H1 (cell line): ENCODE data around the gene CDC14B. TPM values are rescaled to one million over a fixed set of nuclear protein-coding genes. Genes with fewer than 3 reads are reported as not detected.

Source experiments
- CTCF ChIA-PET: fragments of 300-600 bp; sonication (Branson Sonifier 250); formaldehyde crosslinking; loops from one replicate; lab custom pipeline; 2021; ENCODE audit not compliant: partially characterized antibody; lab: Charles Lee
- POLR2A ChIA-PET: fragments of 300-600 bp; sonication (Branson Sonifier 250); formaldehyde crosslinking; loops from one replicate; lab custom pipeline; 2021; ENCODE audit warnings: inconsistent platforms; ENCODE audit not compliant: partially characterized antibody; lab: Charles Lee
- DNase-seq, 2 experiments: peaks; one replicate each; pipeline versions ENCODE4 v3.0.0 to v3.0.0-alpha.2; 2010 to 2022; ENCODE audit warnings: low spot score in 2 of 2, low read depth in 1 of 2, mixed read lengths in 1 of 2
- FAIRE-seq: peaks from 2 replicates; lab custom pipeline; 2011; peaks lifted over from hg19 to GRCh38; lab: Jason Lieb, UNC
- H2AFZ ChIP-seq: 2 replicates; pipeline ENCODE4 v1.8.1; 2012; ENCODE audit warnings: low read length, inconsistent platforms
- H2AK5ac ChIP-seq: 2 replicates; pipeline ENCODE4 v1.6.1; 2013; ENCODE audit warnings: low read depth, low read length
- H2BK120ac ChIP-seq: replicated peaks from 2 replicates; pipeline ENCODE3; 2013; ENCODE audit warnings: low read depth, low read length, inconsistent platforms
- H2BK12ac ChIP-seq: 2 replicates; pipeline ENCODE4 v1.6.1; 2013; ENCODE audit warnings: low read depth, low read length
- H2BK15ac ChIP-seq: 2 replicates; pipeline ENCODE4 v1.6.1; 2013; ENCODE audit warnings: low read length
- H2BK20ac ChIP-seq: 2 replicates; pipeline ENCODE4 v1.6.1; 2013; ENCODE audit warnings: low read length
- H2BK5ac ChIP-seq: 2 replicates; pipeline ENCODE4 v1.6.1; 2013; ENCODE audit warnings: low read depth, low read length
- H3K14ac ChIP-seq: 2 replicates; pipeline ENCODE4 v1.6.1; 2013; ENCODE audit warnings: inconsistent platforms; ENCODE audit not compliant: insufficient read length
- H3K18ac ChIP-seq: 2 replicates; pipeline ENCODE4 v1.6.1; 2013; ENCODE audit warnings: low read length; ENCODE audit errors: extremely low read depth
- H3K23ac ChIP-seq: 2 replicates; pipeline ENCODE4 v1.6.1; 2013; ENCODE audit warnings: inconsistent platforms; ENCODE audit not compliant: insufficient read length
- H3K23me2 ChIP-seq: 2 replicates; pipeline ENCODE4 v1.6.1; 2013; ENCODE audit warnings: low read depth, low read length
- H3K27ac ChIP-seq: 2 replicates; pipeline ENCODE4 v1.6.1; 2011; ENCODE audit warnings: low read depth, low read length, inconsistent platforms
- H3K27me3 ChIP-seq, 4 experiments: replicated peaks in 1 of 4; 1 replicate in 1 of 4; 2 replicates in 3 of 4; pipeline versions ENCODE4 v1.6.1 to v1.8.1; 2011 to 2013; ENCODE audit warnings: low read length in 3 of 4, mild to moderate bottlenecking in 3 of 4, inconsistent platforms in 2 of 4, mixed read lengths in 2 of 4, moderate library complexity in 1 of 4; ENCODE audit not compliant: control insufficient read depth in 3 of 4, insufficient read depth in 3 of 4; ENCODE audit errors: extremely low read depth in 1 of 4
- H3K36me3 ChIP-seq, 4 experiments: 2 replicates each; pipeline versions ENCODE4 v1.6.1 to v1.8.1; 2011 to 2013; ENCODE audit warnings: mild to moderate bottlenecking in 4 of 4, low read length in 3 of 4, moderate library complexity in 2 of 4, control low read depth in 1 of 4, inconsistent platforms in 1 of 4; ENCODE audit not compliant: insufficient read depth in 4 of 4, control insufficient read depth in 2 of 4
- H3K4ac ChIP-seq: replicated peaks from 2 replicates; pipeline ENCODE3; 2013; ENCODE audit warnings: low read length, low read depth, mixed read lengths, inconsistent platforms; ENCODE audit not compliant: insufficient read length
- H3K4me1 ChIP-seq, 4 experiments: replicated peaks in 1 of 4; 1 replicate in 1 of 4; 2 replicates in 3 of 4; pipeline versions ENCODE4 v1.6.1 to v1.8.1; 2011 to 2013; ENCODE audit warnings: low read length in 3 of 4, inconsistent platforms in 2 of 4, mixed read lengths in 1 of 4; ENCODE audit not compliant: insufficient read depth in 4 of 4, control insufficient read depth in 3 of 4
- H3K4me2 ChIP-seq, 2 experiments: 2 replicates each; pipeline versions ENCODE4 v1.6.1 to v1.8.1; 2011 to 2013; ENCODE audit warnings: low read depth in 2 of 2, low read length in 2 of 2, control low read depth in 1 of 2, inconsistent platforms in 1 of 2, mild to moderate bottlenecking in 1 of 2; ENCODE audit not compliant: insufficient read depth in 1 of 2
- H3K4me3 ChIP-seq, 4 experiments: fragments of 200-600, 300-600 bp in 1 of 4; sonication (generic), shearing (Covaris generic), sonication (Bioruptor Twin) in 1 of 4; 2 replicates each; pipeline versions ENCODE4 v1.5.1 to v1.8.1; 2011 to 2016; ENCODE audit warnings: low read length in 4 of 4, low read depth in 3 of 4, control low read depth in 2 of 4, inconsistent platforms in 2 of 4, mild to moderate bottlenecking in 2 of 4, mixed read lengths in 1 of 4, moderate library complexity in 1 of 4; ENCODE audit not compliant: insufficient read depth in 2 of 4; ENCODE audit errors: extremely low read depth in 1 of 4
- H3K56ac ChIP-seq: replicated peaks from 2 replicates; pipeline ENCODE3; 2013; ENCODE audit warnings: low read depth, mild to moderate bottlenecking, mixed read lengths, low read length, inconsistent platforms; ENCODE audit not compliant: insufficient read length
- H3K79me1 ChIP-seq: 2 replicates; pipeline ENCODE4 v1.6.1; 2013; ENCODE audit warnings: low read depth, low read length, control low read depth
- H3K79me2 ChIP-seq, 2 experiments: 2 replicates each; pipeline versions ENCODE4 v1.6.1 to v1.8.1; 2012 to 2013; ENCODE audit warnings: low read length in 2 of 2, mild to moderate bottlenecking in 2 of 2, inconsistent platforms in 1 of 2; ENCODE audit not compliant: insufficient read depth in 2 of 2, control insufficient read depth in 1 of 2
- H3K9ac ChIP-seq, 4 experiments: replicated peaks in 1 of 4; 1 replicate in 1 of 4; 2 replicates in 3 of 4; pipeline versions ENCODE4 v1.6.1 to v1.8.1; 2011 to 2013; ENCODE audit warnings: low read depth in 3 of 4, low read length in 3 of 4, control low read depth in 2 of 4, mild to moderate bottlenecking in 2 of 4, moderate library complexity in 2 of 4, inconsistent platforms in 1 of 4; ENCODE audit errors: extremely low read depth in 1 of 4
- H3K9me3 ChIP-seq, 2 experiments: 2 replicates each; pipeline versions ENCODE4 v1.6.1 to v1.8.1; 2012 to 2013; ENCODE audit warnings: mild to moderate bottlenecking in 2 of 2, moderate library complexity in 2 of 2, control low read depth in 1 of 2, inconsistent platforms in 1 of 2, low read depth in 1 of 2, low read length in 1 of 2, mixed read lengths in 1 of 2; ENCODE audit not compliant: insufficient read depth in 2 of 2
- H4K20me1 ChIP-seq, 2 experiments: replicated peaks in 1 of 2; 2 replicates each; pipeline versions ENCODE3 to v1.8.1; 2011 to 2013; ENCODE audit warnings: inconsistent platforms in 2 of 2, low read length in 2 of 2, mild to moderate bottlenecking in 1 of 2; ENCODE audit not compliant: insufficient read depth in 2 of 2, control insufficient read depth in 1 of 2
- H4K5ac ChIP-seq: 2 replicates; pipeline ENCODE4 v1.6.1; 2013; ENCODE audit warnings: low read length, low read depth, mixed read lengths, inconsistent platforms; ENCODE audit not compliant: insufficient read length
- H4K8ac ChIP-seq: 2 replicates; pipeline ENCODE4 v1.8.0; 2013; ENCODE audit warnings: mild to moderate bottlenecking, moderate library complexity, low read length, inconsistent platforms; ENCODE audit not compliant: insufficient read depth; ENCODE audit errors: extremely low read depth
- H4K91ac ChIP-seq: replicated peaks from 2 replicates; pipeline ENCODE3; 2013; ENCODE audit warnings: low read length, mixed read lengths, inconsistent platforms; ENCODE audit not compliant: insufficient read length
- NRF1 ChIP-seq: IDR thresholded peaks from 2 replicates; pipeline ENCODE4 v1.6.1; 2011; ENCODE audit warnings: mild to moderate bottlenecking, low read depth, low read length, improper control_type of control experiment
- WGBS, 2 experiments: shearing (Covaris generic) in 1 of 2; methylation state at CpG; one replicate each; pipeline versions ENCODE4 v1.1.6 to v1.1.7; 2013 to 2015; ENCODE audit warnings: low lambda C conversion rate in 2 of 2, mixed read lengths in 2 of 2, inconsistent platforms in 1 of 2, low coverage in 1 of 2, missing lambda C conversion rate in 1 of 2; ENCODE audit not compliant: insufficient replicate concordance in 2 of 2, insufficient coverage in 1 of 2, insufficient read length in 1 of 2; ENCODE audit errors: extremely low coverage in 1 of 2, missing lambda C conversion rate in 1 of 2; 5-methylcytosine and 5-hydroxymethylcytosine counted together
- polyA plus RNA-seq, 7 experiments: library from polyadenylated mRNA; depleted of rRNA in 3 of 7; stranded (reverse) in 5 of 7; unstranded in 2 of 7; fragments of >200 nt in 5 of 7; fragments of 200-250 nt in 2 of 7; gene quantifications; 1 replicate in 5 of 7; 2 replicates in 1 of 7; 4 replicates in 1 of 7; pipeline versions ENCODE4 v1.2.1 to v1.2.3, GENCODE V29; 2011 to 2013; ENCODE audit warnings: missing spikeins in 2 of 7, mixed read lengths in 2 of 7
- total RNA-seq: library from RNA; stranded (reverse); fragmentation: NEBNext Ultra II Directional; extraction: Animal tissue kit (Norgen Biotek cat#: 25700); gene quantifications from 2 replicates; pipeline ENCODE4 v1.2.1, GENCODE V29; 2021

Gene CDC14B
- total and polyA plus RNA-seq, 2 of the 8 experiments (the other 6 are each of a cell fraction or from before 2014, with no cell fraction given), result 17.2 to 44.6 TPM

DNA sequence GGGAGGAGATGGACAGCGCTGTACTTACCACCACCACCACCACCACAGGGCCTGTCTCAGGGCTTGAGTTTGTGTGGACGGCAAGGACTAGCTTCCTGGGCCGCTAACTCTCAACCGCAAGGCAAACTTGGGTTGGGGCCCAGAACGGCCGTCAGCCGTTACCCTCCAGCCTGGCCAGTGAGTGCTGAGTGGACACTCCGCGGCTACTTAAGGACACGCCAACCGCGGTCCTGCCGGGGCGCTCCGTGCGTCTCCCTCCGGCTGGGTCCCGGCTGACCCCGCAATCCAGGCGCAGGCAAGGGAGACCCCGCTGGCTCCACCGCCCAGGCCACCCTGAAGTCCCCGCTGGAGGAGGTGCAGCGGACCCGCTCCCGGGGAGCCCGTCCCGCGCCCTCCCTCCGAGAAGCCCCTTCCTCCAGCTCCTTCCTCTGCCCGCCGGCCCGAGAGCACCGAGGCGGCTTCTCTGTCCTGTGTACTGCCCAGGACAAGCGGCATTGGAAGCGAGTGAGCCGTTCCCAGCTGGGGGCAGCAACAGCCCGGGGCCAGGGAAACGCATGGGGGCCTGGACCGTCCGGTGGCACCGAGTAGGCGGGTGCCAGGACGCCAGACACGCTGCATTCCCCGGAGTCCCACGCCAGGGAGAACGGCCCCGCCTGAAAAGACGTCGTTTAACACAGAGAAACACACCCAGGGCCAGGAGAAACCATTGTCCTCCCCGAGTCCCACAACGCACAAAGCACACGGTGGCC is 123.1 kb downstream of the CDC14B start:
- POLR2A ChIA-PET, result no interaction called here
- H3K4me1 ChIP-seq, result peaks cover 0 to 8% (median 0%) of the 10 kb centered on the region in 4 experiments; a peak in 2 of 7 replicates
- DNase-seq, result no peak

More for the DNA sequence above, 123.1 kb downstream of the CDC14B start:
- Histone ChIP-seq H3K79me1 (no peaks in the 10 kb centered on the region; the same call in 1 of the 2 replicates), H3K9me3 (no peaks in the 10 kb centered on the region), H4K5ac (no peak overlapping the region), H3K9ac (no peak overlapping the region), H3K23me2 (no peaks in the 10 kb centered on the region), H4K20me1 (no peaks in the 10 kb centered on the region), H2BK12ac (no peak overlapping the region), H3K4ac (no peak overlapping the region), H3K14ac (no peak overlapping the region), H2BK15ac (no peak overlapping the region), H3K23ac (no peak overlapping the region), H2BK120ac (no peak overlapping the region), H3K27ac (no peak overlapping the region), H2AFZ (no peak overlapping the region), H3K36me3 (peaks cover 0 to 2% (median 0%) of the 10 kb centered on the region in 4 experiments; a peak in 2 of 8 replicates), H4K91ac (no peak overlapping the region), H2BK20ac (no peak overlapping the region), H3K4me2 (no peak overlapping the region), H3K4me3 (no peak overlapping the region)
- WGBS, 2 experiments, result 94% methylated on average over 32 of the region's 55 CpGs; no CpG with 5 or more reads in 1 of the 2 experiments
- CTCF ChIA-PET, result interaction anchor here (1.0 to 1.6 kb wide), 3 partner anchors 12 to 169 kb away, joined by 3 to 5 read pairs (median 3); no protein-coding TSS in a partner anchor
- no peak for FAIRE-seq
- no peak for TF ChIP-seq NRF1
- TF ChIP-seq, all 59 proteins: peak for 0
- no peak overlapping the region for H2AK5ac ChIP-seq
- H3K18ac ChIP-seq, result no peak overlapping the region
- no peaks in the 10 kb centered on the region for H3K79me2 ChIP-seq
- peak overlapping the region; percentile 35; the same call in 1 of the 2 replicates for H2BK5ac ChIP-seq
- no peak overlapping the region for H4K8ac ChIP-seq
- no peaks in the 10 kb centered on the region for H3K27me3 ChIP-seq
- H3K56ac ChIP-seq, result no peak overlapping the region
